Amygdala (tissue), 56 donors: ENCODE results near the gene HEYL.

Source experiments
- DNase-seq, 56 donors: peaks; one replicate each; lab custom pipeline; 2025; lab: John Stamatoyannopoulos, UW

Gene HEYL

GRCh38 chr1:39642796-39643195, 3.4 kb upstream of the HEYL start:
- no peak for DNase-seq

DNA sequence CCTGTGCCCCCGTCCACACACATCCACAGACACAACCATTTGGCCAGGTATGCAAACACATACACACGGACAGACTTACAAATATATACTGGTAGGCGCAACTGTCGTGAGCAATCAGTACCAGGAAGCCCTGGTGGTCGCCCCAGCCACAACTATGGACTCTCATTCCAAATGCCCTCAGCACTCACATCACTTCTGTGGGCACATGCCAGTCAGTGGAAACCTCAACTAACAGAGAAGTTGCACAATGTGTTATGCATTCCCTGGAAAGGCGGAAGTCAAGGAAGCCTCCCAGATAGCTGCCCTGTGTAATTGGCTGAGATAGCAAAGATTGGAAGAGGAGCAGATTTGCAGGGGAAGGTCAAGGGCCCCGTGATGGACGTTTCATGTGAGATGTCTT, 1.4 kb upstream of the HEYL start:
- DNase-seq = no peak

DNA sequence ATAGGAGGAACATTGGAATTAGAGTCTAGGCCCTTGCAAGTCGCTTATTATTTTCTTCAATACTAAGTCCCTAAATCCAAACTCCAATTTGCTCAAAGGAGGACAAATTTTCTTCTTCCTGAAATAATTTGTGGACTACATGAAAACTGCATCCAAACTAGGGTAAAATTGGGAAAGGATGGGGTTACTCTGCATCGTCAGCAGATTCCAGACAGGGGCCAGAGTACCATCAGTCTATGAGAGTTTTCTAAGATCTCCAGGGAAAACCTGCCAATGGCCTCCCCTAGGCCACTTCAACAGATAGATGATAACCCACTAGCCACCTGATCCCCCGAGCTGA, 508 bp downstream of the HEYL start:
- DNase-seq = no peak

DNA sequence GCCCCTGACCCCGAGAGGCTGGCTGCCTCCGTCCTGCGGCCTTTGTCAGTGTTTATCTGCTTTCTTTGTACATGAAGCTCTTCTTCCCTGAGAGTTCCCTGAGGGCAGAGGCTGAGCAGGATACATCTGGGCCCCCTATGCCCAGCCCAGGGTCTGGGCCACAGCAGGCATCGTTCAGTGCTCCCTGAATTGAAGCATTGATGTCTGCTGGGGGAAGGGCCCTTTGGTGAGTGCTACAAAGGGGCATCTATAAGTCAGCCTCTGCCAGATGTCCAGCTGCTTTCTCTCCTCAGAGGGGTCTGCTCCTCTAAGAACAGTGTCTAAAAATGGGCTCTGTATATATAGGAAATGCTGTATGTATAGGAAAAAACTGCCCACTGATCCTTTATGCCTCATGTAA, 2.1 kb downstream of the HEYL start:
- DNase-seq = no peak

- DNase-seq = no peak
Measured at GRCh38 chr1:39635871-39636210, 3.6 kb downstream of the HEYL start.

DNA sequence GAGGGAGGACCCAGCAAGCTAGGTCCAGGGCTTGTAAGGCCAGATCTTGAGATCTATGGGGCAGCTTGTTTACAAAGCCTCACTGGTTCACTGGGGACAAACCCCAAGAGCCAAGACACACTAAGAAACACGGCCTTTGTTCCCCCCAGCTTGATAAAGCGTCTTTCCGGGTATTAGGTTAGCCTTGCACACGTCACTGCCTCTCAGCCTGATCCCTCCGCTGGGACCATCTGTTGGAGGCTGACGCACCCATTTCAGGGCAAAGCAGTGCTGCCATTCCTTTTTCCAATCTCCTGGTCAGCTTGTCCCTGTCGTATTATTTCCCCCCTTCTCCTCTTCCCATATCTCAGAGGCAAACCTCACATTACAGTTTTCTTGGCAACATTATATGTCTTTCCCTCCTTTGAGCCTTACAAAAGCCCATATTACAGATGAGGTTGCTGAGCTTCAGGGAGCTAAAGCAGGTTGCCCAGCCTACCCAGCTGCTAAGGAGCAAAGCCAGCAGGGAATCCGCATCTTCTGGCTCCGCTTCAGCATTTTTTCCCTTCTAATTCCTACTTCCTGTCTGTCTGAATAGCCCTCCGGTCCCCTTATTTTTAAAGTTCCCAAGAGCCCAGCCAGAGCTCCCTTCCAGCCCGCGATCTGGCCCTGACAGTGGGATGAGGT, 4.1 kb downstream of the HEYL start:
- DNase-seq = no peak

GRCh38 chr1:39633422-39633821, 6.0 kb downstream of the HEYL start:
- DNase-seq = no peak

DNA sequence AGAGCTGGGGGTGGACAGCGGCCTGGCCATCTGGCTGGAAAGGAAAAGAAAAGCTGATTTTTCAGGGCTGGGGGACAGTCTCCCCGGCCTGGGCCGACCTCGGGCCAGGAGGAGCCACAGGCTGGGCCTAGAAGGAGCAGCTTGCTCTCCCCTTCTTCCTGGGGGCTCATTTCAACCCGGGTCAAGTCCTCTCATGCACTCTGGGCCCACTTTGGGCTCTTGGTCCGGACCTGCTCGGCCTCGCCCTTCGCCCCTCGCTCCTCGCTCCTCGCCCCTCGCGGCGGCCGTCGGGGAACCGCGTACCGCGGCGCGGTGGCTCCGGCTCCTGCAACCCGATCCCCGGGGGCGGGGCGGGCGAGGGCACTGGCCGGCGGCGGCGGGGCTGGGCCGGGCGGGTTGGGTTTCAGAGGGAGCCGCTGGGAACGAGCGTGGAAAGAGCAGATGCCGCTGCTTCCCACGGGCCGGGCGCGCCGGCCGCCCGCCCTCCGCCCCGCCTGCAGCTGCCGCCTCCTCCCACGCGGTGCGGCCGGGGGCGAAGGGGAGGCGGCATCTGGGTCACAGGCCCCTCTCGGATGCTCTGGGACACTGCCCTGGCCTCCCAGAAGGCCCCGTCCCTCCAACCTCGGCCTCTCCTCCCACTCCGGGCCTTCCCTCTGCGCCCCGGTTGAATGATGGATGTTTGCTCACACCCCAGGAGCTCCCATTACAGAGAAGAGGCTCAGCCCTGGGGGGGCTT, 6.6 kb downstream of the HEYL start:
- peak in 9 of 56 donors; percentile 5 to 49 (median 27) for DNase-seq

- no peak for DNase-seq
Measured at GRCh38 chr1:39632323-39632681, 7.1 kb downstream of the HEYL start.

- DNase-seq = no peak
Measured at GRCh38 chr1:39631361-39632322, 7.8 kb downstream of the HEYL start.

DNA sequence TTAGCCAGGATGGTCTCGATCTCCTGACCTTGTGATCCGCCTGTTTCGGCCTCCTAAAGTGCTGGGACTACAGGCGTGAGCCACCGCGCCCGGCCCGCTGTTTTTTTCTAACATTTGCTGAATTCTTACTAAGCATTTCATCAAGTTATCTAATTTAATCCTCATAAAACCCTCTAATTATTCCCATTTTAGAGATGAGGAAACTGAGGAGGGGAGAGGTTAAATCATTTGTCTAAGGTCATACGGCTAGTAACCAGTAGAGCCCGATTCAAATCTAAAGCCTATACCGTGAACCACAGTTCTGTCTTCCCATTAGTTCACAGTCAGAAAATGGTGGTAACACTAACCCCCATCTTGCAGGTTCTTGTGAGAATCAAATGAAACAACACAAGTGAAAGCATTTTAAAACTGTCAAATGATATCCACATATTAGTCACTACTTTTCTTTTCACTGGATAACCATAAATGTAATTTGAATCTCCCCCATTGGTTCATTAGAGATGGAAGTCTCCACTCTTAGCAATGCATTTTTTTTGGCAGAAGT, 10.6 kb downstream of the HEYL start:
- no peak for DNase-seq

DNA sequence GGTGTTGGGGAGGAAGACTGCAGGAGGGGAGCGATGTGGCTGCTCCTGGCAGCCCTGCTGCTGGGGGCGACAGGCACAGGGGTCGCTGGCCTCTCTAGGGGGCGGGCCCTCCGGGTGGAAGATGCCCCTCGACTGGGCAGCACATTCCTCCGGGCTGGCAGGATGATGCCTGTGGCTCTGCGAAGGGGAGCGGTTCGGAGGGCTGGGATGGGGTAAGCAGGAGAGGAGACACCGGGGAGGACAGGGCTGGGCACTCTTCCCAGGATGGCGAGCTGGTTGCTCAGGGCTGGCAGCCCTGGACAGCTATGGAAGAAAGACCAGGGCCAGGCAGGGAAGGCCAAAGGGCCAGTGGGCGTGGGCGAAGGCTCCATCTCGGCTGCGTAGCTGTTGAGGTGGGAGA, 12.8 kb downstream of the HEYL start:
- no peak for DNase-seq

GRCh38 chr1:39625462-39626273, 13.8 kb downstream of the HEYL start:
- DNase-seq = peak in 46 of 56 donors; percentile 10 to 88 (median 58)

- no peak for DNase-seq
Measured at GRCh38 chr1:39625009-39625408, 14.4 kb downstream of the HEYL start.

- peak in 34 of 56 donors; percentile 4 to 71 (median 32) for DNase-seq
Measured at GRCh38 chr1:39623053-39623452, 16.4 kb downstream of the HEYL start.

DNA sequence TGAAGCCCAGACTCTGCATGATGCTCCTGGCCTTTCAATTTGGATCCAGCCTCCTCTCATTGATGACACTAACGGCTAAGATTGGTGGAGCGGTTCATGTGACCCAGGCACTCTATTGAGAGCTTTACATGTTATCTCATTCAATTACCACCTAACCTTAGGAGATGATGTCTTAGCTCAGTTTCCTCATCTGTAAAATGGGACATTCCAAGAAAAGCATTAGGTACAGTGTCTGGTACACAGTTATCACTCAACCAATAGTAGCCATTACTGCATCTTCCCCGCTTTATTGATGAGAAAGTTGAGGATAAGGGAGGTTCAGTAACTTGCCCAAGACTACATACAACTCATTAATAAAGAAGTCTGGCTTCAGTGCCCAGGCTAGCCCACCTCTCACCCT, 17.0 kb downstream of the HEYL start:
- no peak for DNase-seq

- DNase-seq = no peak
Measured at GRCh38 chr1:39620659-39621165, 18.7 kb downstream of the HEYL start.

GRCh38 chr1:39617488-39618049, 21.9 kb downstream of the HEYL start:
- DNase-seq = no peak

DNA sequence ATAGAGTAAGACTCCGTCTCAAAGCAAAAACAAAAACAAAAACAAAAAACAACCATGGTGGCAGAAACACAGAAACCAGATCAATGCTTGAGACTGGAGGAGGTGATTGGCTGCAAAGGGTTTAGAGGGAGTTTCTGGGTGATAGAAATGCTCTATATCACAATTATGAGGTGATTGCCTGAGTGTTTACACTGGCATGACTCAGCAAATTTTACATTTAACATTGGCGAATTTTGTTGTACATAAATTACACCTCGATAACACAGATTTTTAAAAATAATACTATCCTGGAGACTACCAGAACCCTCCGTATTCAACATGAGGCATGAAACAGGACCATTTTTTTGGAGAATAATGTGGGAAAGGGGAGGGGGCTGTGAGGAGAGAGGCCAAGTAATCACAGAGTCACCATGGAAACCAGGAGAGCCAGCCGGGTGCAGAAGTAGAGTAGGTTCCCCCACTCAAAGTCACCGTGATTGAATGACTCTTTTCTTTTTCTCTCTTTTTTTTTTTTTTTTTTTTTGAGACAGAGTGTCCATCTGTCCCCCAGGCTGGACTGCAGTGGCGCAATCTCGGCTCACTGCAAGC, 24.3 kb downstream of the HEYL start:
- no peak for DNase-seq
